Osteoblast (primary cell): ENCODE results near the gene BPIFB2. TPM values are rescaled to one million over a fixed set of nuclear protein-coding genes. Genes with fewer than 3 reads are reported as not detected.

Experiments used
- DNase-seq: peaks from one replicate; pipeline ENCODE4 v3.0.0; 2011; ENCODE audit warnings: low spot score, mixed read lengths; ENCODE audit not compliant: insufficient read length; ENCODE audit errors: missing footprints
- H2AFZ ChIP-seq: 2 replicates; pipeline ENCODE4 v1.6.0; 2011; ENCODE audit warnings: mild to moderate bottlenecking, low read length
- H3K27ac ChIP-seq: 2 replicates; pipeline ENCODE4 v1.5.1; 2011; ENCODE audit warnings: mild to moderate bottlenecking, low read depth, low read length, moderate library complexity
- H3K27me3 ChIP-seq: 2 replicates; pipeline ENCODE4 v1.6.0; 2012; ENCODE audit warnings: mild to moderate bottlenecking, control low read depth, inconsistent platforms, low read length, moderate library complexity; ENCODE audit not compliant: insufficient read depth
- H3K36me3 ChIP-seq: 2 replicates; pipeline ENCODE4 v1.5.1; 2011; ENCODE audit warnings: mild to moderate bottlenecking, low read length, control low read depth, moderate library complexity; ENCODE audit not compliant: insufficient read depth
- H3K4me1 ChIP-seq: 2 replicates; pipeline ENCODE4 v1.5.1; 2011; ENCODE audit warnings: mild to moderate bottlenecking, low read length, control low read depth, moderate library complexity; ENCODE audit not compliant: insufficient read depth
- H3K4me2 ChIP-seq: 2 replicates; pipeline ENCODE4 v1.6.0; 2011; ENCODE audit warnings: mild to moderate bottlenecking, low read length; ENCODE audit not compliant: insufficient read depth
- H3K4me3 ChIP-seq: fragments of 200-600 bp; sonication (generic); 3 replicates; pipeline ENCODE4 v1.5.1; 2012; ENCODE audit warnings: mild to moderate bottlenecking, low read length, inconsistent platforms; ENCODE audit not compliant: insufficient read depth
- H3K79me2 ChIP-seq: 2 replicates; pipeline ENCODE4 v1.6.0; 2012; ENCODE audit warnings: mild to moderate bottlenecking, low read length, control low read depth, inconsistent platforms; ENCODE audit not compliant: insufficient read depth
- H3K9me3 ChIP-seq: 2 replicates; pipeline ENCODE4 v1.5.1; 2011; ENCODE audit warnings: low read depth, low read length, control low read depth
- H4K20me1 ChIP-seq: 2 replicates; pipeline ENCODE4 v1.6.0; 2012; ENCODE audit warnings: mild to moderate bottlenecking, low read length, control low read depth; ENCODE audit not compliant: insufficient read depth
- CTCF ChIP-seq: IDR thresholded peaks from 2 replicates; pipeline ENCODE4 v1.5.1; 2011; ENCODE audit warnings: mild to moderate bottlenecking, low read depth, low read length, moderate library complexity; ENCODE audit errors: extremely low read depth
- total RNA-seq: library from RNA; depleted of rRNA; stranded (reverse); fragments of >200 nt; gene quantifications from 2 replicates; pipeline ENCODE4 v1.2.3, GENCODE V29; 2012

BPIFB2 gene
- total RNA-seq, 1 donor, result not detected

DNA sequence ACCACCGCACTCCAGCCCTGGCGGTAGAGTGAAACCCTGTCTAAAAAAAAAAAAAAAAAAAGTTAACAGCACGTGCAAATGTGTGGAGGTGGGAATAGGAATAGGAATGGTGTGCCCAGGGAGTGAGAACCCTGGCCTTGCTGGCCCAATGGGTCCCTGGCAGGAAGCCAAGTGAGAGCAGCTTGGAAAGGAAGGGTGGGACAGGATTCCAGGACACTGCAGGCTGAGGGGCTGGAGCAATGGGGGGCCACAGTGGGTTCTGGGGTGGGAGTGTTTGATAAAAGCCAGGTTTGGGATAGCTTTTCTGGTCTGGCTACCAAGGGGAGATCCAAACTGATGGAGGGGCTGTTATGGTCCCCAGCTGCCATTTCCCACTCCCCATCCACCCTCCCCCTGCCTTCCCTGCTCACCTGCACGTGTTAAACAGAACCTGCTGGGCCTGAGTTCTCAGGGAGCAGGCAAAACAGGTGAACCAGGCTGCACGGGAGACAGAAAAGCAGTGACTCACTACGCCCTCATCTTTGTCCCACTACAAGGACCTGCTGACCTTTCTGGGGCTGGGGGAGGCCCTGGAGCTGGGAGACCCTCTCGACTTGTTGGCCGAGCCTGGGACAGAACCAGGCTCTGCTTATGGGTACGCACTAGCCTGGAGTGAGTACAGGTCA is 6.6 kb upstream of the BPIFB2 start:
- no peaks in the 10 kb centered on the region for H4K20me1 ChIP-seq
- no peaks in the 10 kb centered on the region for H3K79me2 ChIP-seq
- no peaks in the 10 kb centered on the region for H3K27me3 ChIP-seq
- DNase-seq, result peak; percentile 19
- TF ChIP-seq CTCF, result no peak
- no peaks in the 10 kb centered on the region for H3K36me3 ChIP-seq
- no peaks in the 10 kb centered on the region for H3K4me1 ChIP-seq
- H3K27ac ChIP-seq, result no peak overlapping the region
- no peak overlapping the region for H2AFZ ChIP-seq
- no peaks in the 10 kb centered on the region for H3K9me3 ChIP-seq
- H3K4me2 ChIP-seq, result no peak overlapping the region
- H3K4me3 ChIP-seq, result no peak overlapping the region

GRCh38 chr20:33002087-33002808 is 5.3 kb upstream of the BPIFB2 start:
- no peaks in the 10 kb centered on the region for H3K9me3 ChIP-seq
- H3K4me2 ChIP-seq, result no peak overlapping the region
- H3K27ac ChIP-seq, result no peak overlapping the region
- H3K79me2 ChIP-seq, result no peaks in the 10 kb centered on the region
- no peak for TF ChIP-seq CTCF
- H3K27me3 ChIP-seq, result no peaks in the 10 kb centered on the region
- no peaks in the 10 kb centered on the region for H3K4me1 ChIP-seq
- H3K36me3 ChIP-seq, result no peaks in the 10 kb centered on the region
- no peak overlapping the region for H2AFZ ChIP-seq
- H4K20me1 ChIP-seq, result no peaks in the 10 kb centered on the region
- peak; percentile 38 for DNase-seq
- no peak overlapping the region for H3K4me3 ChIP-seq

GRCh38 chr20:33004141-33004751 is 3.3 kb upstream of the BPIFB2 start, which contains the start of gene SUN5:
SUN5 (minus strand) TSS chr20:33004433; CDS start chr20:33004340, 93 bp downstream.
- no peaks in the 10 kb centered on the region for H3K79me2 ChIP-seq
- DNase-seq, result peak; percentile 64
- no peak within 1 kb of the TSS for H3K27ac ChIP-seq
- no peak for TF ChIP-seq CTCF
- H3K9me3 ChIP-seq, result no peaks in the 10 kb centered on the region
- no peak within 1 kb of the TSS for H3K4me3 ChIP-seq
- H2AFZ ChIP-seq, result no peak within 1 kb of the TSS
- no peaks in the 10 kb centered on the region for H3K36me3 ChIP-seq
- H3K4me1 ChIP-seq, result no peaks in the 10 kb centered on the region
- H4K20me1 ChIP-seq, result no peaks in the 10 kb centered on the region
- H3K4me2 ChIP-seq, result no peak within 1 kb of the TSS
- peaks cover 2% of the 10 kb centered on the region for H3K27me3 ChIP-seq

DNA sequence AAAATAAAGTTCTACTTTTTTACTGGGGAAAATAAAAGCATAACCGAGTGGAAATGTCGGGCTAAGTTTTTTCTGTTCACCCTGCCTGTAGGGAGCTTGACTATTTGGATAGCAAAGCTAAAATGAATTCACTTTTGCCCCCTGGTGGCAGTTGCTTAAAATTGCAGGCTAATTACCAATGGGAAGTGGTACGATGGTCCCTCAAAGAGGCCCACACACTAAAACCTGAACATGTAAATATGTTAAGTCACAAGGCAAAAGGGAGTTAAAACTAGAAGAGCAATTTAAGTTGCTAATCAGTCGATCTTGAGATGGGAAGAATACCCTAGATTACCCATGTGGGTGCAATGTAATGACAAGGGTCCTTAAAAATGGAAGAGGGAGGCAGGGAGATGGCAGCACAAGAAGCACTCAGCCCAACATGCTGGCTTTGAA is 2.4 kb upstream of the BPIFB2 start:
- no peaks in the 10 kb centered on the region for H3K4me1 ChIP-seq
- no peak overlapping the region for H3K27ac ChIP-seq
- peak; percentile 43 for DNase-seq
- H3K4me3 ChIP-seq, result no peak overlapping the region
- no peaks in the 10 kb centered on the region for H3K36me3 ChIP-seq
- peaks cover 2% of the 10 kb centered on the region for H3K27me3 ChIP-seq
- no peak overlapping the region for H2AFZ ChIP-seq
- no peaks in the 10 kb centered on the region for H4K20me1 ChIP-seq
- peak; percentile 39 for TF ChIP-seq CTCF
- no peaks in the 10 kb centered on the region for H3K79me2 ChIP-seq
- H3K4me2 ChIP-seq, result no peak overlapping the region
- H3K9me3 ChIP-seq, result no peaks in the 10 kb centered on the region
